HepG2 (cell line): ENCODE data around the gene PKNOX2.

Experiments used
- MLX ChIP-seq: IDR thresholded peaks from 2 replicates; pipeline ENCODE4 v1.6.1; 2016
- POLR2A ChIP-seq, 2 experiments: IDR thresholded peaks; 2 replicates each; pipeline ENCODE4 v1.6.1; 2011; ENCODE audit warnings: low read depth in 2 of 2, low read length in 2 of 2, mild to moderate bottlenecking in 1 of 2, moderate library complexity in 1 of 2; ENCODE audit not compliant: insufficient read depth in 1 of 2
- REST ChIP-seq, 2 experiments: IDR thresholded peaks; 2 replicates each; pipeline ENCODE4 v1.6.1; 2011 to 2012; ENCODE audit warnings: low read length in 2 of 2, borderline replicate concordance in 1 of 2, low read depth in 1 of 2, mild to moderate bottlenecking in 1 of 2, moderate library complexity in 1 of 2
- XRCC5 ChIP-seq: fragments of 200-400 bp; formaldehyde crosslinking; optimal IDR thresholded peaks from 2 replicates; pipeline ENCODE3; 2017; ENCODE audit warnings: mild to moderate bottlenecking, low read length
- ZFY ChIP-seq: sonication (generic); formaldehyde crosslinking; IDR thresholded peaks from 2 replicates; pipeline ENCODE4 v1.4.0; 2020; ENCODE audit warnings: missing genetic modification reagents
- ZNF263 ChIP-seq: sonication (generic); formaldehyde crosslinking; IDR thresholded peaks from 2 replicates; pipeline ENCODE4 v1.4.0; 2020; ENCODE audit warnings: missing genetic modification reagents
- ZNF563 ChIP-seq: sonication (generic); formaldehyde crosslinking; IDR thresholded peaks from 2 replicates; pipeline ENCODE4 v1.8.0; 2022; ENCODE audit warnings: mild to moderate bottlenecking, moderate library complexity, missing genetic modification reagents

GRCh38 chr11:125402435-125402834 is 237.9 kb downstream of the PKNOX2 start:
- TF ChIP-seq POLR2A (IDR thresholded peaks at IDR 0.05; ENCODE audit: insufficient read depth in 1 of 2, low read depth in 2 of 2, low read length in 2 of 2): no peak
- no peak for TF ChIP-seq ZFY (CRISPR knock-in tag)
- no peak for TF ChIP-seq MLX
- TF ChIP-seq REST (IDR thresholded peaks at IDR 0.05; ENCODE audit: borderline replicate concordance in 1 of 2, low read depth in 1 of 2, low read length in 2 of 2): no peak
- TF ChIP-seq ZNF263 (CRISPR knock-in tag): no peak
- no peak for TF ChIP-seq XRCC5
- no peak for TF ChIP-seq ZNF563
